Heart left ventricle (tissue), 13 donors: ENCODE measurements around the gene ZNF503.

Source experiments
- POLR2A ChIP-seq, 2 donors: fragments of 450-650 bp; IDR thresholded peaks; one replicate each; pipeline ENCODE4 v1.6.1; 2017; ENCODE audit warnings: antibody characterized with exemption in 2 of 2, mild to moderate bottlenecking in 2 of 2, moderate library complexity in 2 of 2
- TF ChIP-seq, protein P1 (sequence below), 12 donors: fragments of 200-600 bp; sonication (generic) in 4 of 12; IDR thresholded peaks; one replicate each; pipeline versions ENCODE4 v1.5.0 to v1.8.0; 2018 to 2022; ENCODE audit warnings: antibody characterized with exemption in 12 of 12, mild to moderate bottlenecking in 5 of 12
- donor health status: ischemic (EF 13 %, LVEDD 7.1; RV severe dilation, severe dysfunction).
- donor health status: DM: no; HTN: yes; CAD: no.
- donor health status: DM: no; HTN: no; CAD: no.
- donor health status: ischemic (EF 25% LVEDD 6.9; RV normal size, moderate dysfunction).
- donor health status: ischemic (EF 25% LVEDD 5.7; RV mildly dilated, moderate dysfunction).
- donor health status: ischemic (EF 35%, LVEDD 5.7; RV mildly dilated, moderate dysfunction).
- donor health status: nonischemic (EF 11% LVEDD 7.7; RV severe dilation, severe dysfunction).
- donor health status: DM: yes; HTN: yes; CAD: no.
- donor health status: PGD.
- donor health status: ischemic (EF 29% LVEDD 5.4; RV normal size, mild dysfunction).
- donor health status: nonischemic (EF 23%, LVEDD 6.1; RV moderate dilation, normal function).

DNA sequence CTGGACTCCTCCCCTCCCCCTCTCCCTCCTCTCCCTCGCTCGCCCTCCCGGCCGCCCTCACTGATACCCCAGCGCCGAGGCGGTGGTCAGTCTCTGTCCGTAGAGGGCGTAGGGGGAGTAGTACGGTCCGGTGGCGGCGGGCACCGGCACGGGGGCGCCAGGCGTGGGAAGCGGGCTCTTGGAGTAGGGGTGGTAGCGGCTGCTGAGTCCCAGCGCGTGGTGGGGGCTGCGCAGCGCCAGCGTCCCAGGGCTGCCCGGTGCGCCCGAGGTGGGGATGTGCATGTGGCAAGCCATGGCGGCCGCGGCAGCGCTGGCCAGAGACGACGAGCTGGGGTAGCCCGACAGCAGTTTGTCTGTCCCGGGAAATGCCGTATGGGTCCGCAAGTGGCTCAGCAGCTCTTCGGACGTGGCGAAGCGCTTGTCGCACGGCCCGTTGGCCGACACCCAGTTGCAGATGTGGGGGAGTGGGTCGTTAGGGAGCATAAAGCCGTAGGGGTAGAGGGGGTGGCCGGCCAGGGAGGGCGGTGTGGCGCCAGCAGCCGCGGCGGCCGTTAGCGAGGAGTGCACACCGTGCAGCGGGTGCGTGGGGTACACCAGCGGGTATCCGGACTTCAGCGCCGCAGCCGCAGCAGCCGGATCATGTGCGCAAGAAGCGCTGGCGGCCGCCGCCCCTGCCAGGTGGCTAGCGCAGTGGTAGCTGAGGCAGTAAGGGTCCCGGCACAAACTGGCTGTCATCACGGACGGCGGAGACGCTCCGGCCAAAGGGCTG lies 2.7 kb downstream of the ZNF503 start:
- no peak for TF ChIP-seq POLR2A (IDR thresholded peaks at IDR 0.05)
- TF ChIP-seq, protein P1, sequence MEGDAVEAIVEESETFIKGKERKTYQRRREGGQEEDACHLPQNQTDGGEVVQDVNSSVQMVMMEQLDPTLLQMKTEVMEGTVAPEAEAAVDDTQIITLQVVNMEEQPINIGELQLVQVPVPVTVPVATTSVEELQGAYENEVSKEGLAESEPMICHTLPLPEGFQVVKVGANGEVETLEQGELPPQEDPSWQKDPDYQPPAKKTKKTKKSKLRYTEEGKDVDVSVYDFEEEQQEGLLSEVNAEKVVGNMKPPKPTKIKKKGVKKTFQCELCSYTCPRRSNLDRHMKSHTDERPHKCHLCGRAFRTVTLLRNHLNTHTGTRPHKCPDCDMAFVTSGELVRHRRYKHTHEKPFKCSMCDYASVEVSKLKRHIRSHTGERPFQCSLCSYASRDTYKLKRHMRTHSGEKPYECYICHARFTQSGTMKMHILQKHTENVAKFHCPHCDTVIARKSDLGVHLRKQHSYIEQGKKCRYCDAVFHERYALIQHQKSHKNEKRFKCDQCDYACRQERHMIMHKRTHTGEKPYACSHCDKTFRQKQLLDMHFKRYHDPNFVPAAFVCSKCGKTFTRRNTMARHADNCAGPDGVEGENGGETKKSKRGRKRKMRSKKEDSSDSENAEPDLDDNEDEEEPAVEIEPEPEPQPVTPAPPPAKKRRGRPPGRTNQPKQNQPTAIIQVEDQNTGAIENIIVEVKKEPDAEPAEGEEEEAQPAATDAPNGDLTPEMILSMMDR (IDR thresholded peaks at IDR 0.05): no peak
